IPS-18c (cell line): ENCODE data around the gene TPM2.
A peak's percentile ranks its signal among the peaks of the same experiment; 100 is the strongest.
"Not testable (repeated sequence)": the region's sequence is repeated elsewhere in the genome, so short reads cannot be mapped to it uniquely, and the experiment has no call there.

Experiments
- H3K4me3 ChIP-seq: 2 replicates; pipeline ENCODE4 v1.7.0; 2013; ENCODE audit warnings: low read depth, mild to moderate bottlenecking, low read length, moderate library complexity; ENCODE audit not compliant: insufficient read depth
- H3K9me3 ChIP-seq: one replicate; pipeline ENCODE4 v1.6.1; 2013; ENCODE audit warnings: mild to moderate bottlenecking, low read length, moderate library complexity; ENCODE audit not compliant: control insufficient read depth, insufficient read depth

The TPM2 gene

GRCh38 chr9:35652829-35653209, 36.9 kb downstream of the TPM2 start:
- Histone ChIP-seq H3K9me3 (no peaks in the 10 kb centered on the region), H3K4me3 (no peak overlapping the region)

- H3K4me3 ChIP-seq: no peak overlapping the region
- H3K9me3 ChIP-seq: no peaks in the 10 kb centered on the region
Observed at GRCh38 chr9:35651956-35652828, 37.5 kb downstream of the TPM2 start.

DNA sequence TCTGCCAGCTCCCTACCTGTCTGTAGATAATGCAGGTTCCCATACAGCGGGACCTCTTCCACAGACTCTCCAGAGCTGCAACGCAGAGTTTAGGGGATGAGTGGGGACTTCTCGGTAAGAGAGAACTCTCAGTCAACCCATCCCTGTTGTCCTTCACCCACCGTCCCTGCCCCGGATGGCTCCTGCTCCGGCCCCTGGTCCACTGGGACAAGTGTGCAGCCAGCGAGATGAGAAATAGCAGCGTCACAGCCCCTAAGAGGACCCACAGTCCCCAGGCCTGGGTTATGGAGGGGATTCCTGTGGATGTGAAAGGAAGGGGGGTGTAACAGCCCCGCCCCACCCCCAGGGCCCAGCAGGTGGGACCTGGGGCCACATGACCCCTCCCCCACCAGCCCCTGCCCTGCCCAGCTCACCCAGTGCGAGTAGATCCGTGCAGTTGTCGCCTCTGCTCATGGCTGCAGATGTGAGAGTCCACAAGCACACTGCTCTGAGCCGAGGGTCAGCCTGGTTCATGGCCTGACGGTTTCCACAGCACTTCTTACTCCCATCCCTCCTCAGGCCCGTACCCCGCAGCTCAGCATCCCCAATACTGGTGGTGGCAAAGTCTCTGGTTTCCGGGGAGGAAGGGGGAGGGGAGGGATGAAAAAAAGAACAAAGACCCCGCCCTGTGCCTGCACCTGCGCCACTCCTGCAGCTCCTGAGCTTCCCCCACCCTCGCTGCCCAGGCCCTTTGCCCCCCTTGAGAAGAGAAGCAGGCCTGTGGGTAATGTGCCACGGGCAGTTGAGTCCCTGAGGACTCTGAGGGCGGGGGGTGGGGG, 39.2 kb downstream of the TPM2 start, which contains the start of gene SIT1:
Gene SIT1, minus strand, starts transcription at position 591 of the 818 bp plus-strand sequence. Its CDS starts 78 bp downstream, at position 513.
- Histone ChIP-seq H3K4me3 (peak within 1 kb of the TSS; percentile 16; the same call in 1 of the 2 replicates), H3K9me3 (no peaks in the 10 kb centered on the region)

DNA sequence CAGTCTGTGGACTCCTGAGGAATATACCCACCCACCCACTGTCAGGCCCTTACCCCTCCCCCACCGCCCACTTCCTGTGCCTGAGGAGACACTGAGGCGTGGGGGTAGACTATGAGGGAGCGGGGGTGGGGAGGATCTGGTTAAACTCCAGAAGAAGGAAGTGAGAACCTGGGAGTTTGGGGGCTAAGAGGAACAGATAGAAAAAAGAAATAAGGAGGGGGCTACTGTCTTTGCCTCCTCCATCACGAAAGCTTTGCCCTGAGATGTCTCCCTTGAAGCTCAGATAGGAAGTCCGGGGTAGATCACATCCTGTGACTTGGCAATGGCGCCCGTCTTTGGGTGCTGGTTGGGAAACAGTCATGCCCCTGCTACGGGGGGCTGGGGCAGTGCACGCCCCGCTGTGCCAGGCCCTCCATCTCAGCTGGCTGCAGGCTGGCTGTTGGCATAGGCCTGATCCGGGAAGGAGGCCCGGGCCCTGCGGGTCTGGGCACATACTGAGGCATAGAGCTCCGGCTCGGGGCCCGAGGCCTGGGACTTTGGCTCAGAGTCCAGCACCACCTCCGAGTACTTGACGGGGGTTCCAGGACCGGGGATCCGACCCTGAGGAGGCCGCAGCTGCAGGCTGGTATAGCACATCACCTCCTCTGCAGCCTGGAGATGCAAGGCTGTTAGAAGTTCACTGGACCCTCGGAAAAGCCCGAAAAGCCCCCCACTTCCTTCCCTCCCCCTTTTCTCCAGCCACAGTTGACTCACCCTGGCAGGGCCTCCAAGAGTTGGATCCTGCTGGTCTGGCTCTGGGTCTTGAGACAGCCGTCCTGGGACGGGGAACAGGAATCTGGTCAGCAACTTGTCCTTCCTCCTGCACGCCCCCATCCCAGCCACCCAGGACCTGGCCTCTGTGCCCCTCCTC, 40.0 kb downstream of the TPM2 start:
- Histone ChIP-seq H3K4me3 (no peak overlapping the region), H3K9me3 (no peaks in the 10 kb centered on the region)

- Histone ChIP-seq H3K4me3 (peak overlapping the region; percentile 82), H3K9me3 (no peaks in the 10 kb centered on the region)
Observed at GRCh38 chr9:35646533-35647265, 43.0 kb downstream of the TPM2 start.

- H3K9me3 ChIP-seq: no peaks in the 10 kb centered on the region
- H3K4me3 ChIP-seq: peak overlapping the region; percentile 82
Observed at GRCh38 chr9:35646153-35646532, 43.6 kb downstream of the TPM2 start.

GRCh38 chr9:35645736-35646135, 44.0 kb downstream of the TPM2 start:
- H3K4me3 ChIP-seq: peak overlapping the region; percentile 82; the same call in 1 of the 2 replicates
- H3K9me3 ChIP-seq: not testable (repeated sequence)

- Histone ChIP-seq H3K4me3 (no peak overlapping the region), H3K9me3 (no peaks in the 10 kb centered on the region)
Observed at GRCh38 chr9:35643046-35643445, 46.7 kb downstream of the TPM2 start.

GRCh38 chr9:35641478-35641877, 48.2 kb downstream of the TPM2 start:
- not testable (repeated sequence) for H3K9me3 ChIP-seq, H3K4me3 ChIP-seq

GRCh38 chr9:35640431-35640830, 49.3 kb downstream of the TPM2 start:
- H3K4me3 ChIP-seq, H3K9me3 ChIP-seq: not testable (repeated sequence)

- Histone ChIP-seq H3K9me3 (no peaks in the 10 kb centered on the region), H3K4me3 (no peak overlapping the region)
Observed at GRCh38 chr9:35639631-35640030, 50.1 kb downstream of the TPM2 start.

- H3K9me3 ChIP-seq, H3K4me3 ChIP-seq: not testable (repeated sequence)
Observed at GRCh38 chr9:35639225-35639624, 50.5 kb downstream of the TPM2 start.

DNA sequence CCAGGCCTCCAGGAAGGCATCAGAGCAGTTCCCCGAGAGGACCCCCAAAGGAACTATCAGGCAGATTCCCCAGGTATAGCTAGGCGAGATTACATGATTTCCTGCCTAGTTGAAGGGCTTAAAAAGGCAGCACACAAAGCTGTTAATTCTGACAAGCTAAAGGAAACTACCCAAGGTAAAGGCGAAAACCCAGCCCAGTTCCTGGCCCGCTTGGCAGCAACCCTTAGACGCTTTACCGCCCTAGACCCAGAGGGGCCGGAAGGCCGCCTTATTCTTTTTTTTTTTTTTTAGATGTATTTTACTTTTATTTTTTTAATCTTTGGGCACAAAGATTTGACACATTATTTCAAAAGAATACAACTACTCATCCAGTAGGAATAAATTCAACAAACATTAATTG, 51.0 kb downstream of the TPM2 start:
- not testable (repeated sequence) for H3K4me3 ChIP-seq

DNA sequence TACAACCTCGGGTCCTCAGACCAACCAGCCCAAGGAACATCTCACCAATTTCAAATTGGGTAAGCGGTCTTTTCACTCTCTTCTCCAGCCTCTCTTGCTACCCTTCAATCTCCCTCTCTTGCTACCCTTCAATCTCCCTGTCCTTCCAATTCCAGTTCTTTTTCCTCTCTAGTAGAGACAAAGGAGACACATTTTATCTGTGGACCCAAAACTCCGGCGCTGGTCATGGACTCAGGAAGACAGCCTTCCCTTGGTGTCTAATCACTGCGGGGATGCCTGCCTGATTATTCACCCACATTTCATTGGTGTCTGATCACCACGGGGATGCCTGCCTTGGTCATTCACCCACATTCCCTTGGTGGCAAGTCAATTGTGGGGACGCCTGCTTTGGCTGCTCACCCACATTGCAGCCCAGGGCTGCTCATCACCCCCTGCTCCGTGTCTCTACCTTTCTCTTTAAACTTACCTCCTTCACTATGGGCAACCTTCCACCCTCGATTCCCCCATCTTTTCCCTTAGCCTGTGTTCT, 52.2 kb downstream of the TPM2 start:
- H3K9me3 ChIP-seq, H3K4me3 ChIP-seq: not testable (repeated sequence)

More for the DNA sequence above, 51.0 kb downstream of the TPM2 start:
- H3K9me3 ChIP-seq: not testable (repeated sequence)

GRCh38 chr9:35636877-35637246, 52.9 kb downstream of the TPM2 start:
- H3K9me3 ChIP-seq, H3K4me3 ChIP-seq: not testable (repeated sequence)

DNA sequence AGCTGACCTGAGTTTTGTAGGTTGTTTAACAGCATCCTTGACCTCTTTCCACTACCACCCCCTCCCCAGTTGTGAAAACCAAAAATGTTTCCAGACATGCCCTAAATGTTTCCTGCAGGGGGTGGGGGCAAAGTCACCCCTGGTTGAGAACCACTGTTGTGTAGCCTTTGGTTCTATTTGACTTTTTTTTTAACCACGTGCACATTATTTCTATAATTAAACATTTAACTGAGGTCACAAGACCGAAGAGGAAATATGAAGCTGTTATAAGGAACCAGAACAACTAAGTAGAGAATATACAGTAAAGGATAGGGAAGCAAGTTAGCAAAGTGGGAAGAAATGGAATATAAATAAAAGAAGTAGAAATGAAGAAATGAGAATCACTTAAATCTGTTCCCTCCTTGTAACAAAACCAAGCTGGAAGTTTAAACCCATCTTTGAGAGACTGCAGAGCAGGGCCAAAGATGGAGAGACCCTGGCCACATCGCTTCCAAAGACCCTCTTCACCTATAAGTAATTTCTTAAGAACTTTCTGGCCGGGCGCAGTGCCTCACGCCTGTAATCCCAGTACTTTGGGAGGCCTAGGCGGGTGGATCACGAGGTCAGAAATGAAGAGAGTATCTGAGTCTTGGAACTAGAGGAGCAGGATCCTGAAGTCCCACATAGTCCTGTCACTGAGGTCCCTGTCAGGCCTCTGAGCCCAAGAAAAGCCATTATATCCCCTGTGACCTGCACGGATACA, 53.4 kb downstream of the TPM2 start:
- Histone ChIP-seq H3K9me3 (no peaks in the 10 kb centered on the region), H3K4me3 (no peak overlapping the region)
